Transverse colon (tissue), 4 donors: ENCODE measurements around the gene HERC4. TPM values are rescaled to one million over a fixed set of nuclear protein-coding genes. Genes with fewer than 3 reads are reported as not detected.

Source experiments
- DNase-seq: peaks from one replicate; pipeline ENCODE4 v3.0.0-alpha.2; 2019
- H3K27ac ChIP-seq, 4 donors: fragments of 200-600 bp; sonication (generic); 2 replicates each; pipeline ENCODE4 v1.5.1; 2016 to 2018; ENCODE audit warnings: inconsistent platforms in 4 of 4
- H3K27me3 ChIP-seq: fragments of 200-600 bp; sonication (generic); 2 replicates; pipeline ENCODE4 v1.5.1; 2017; ENCODE audit warnings: inconsistent platforms
- H3K36me3 ChIP-seq, 4 donors: fragments of 200-600 bp; sonication (generic); 2 replicates each; pipeline ENCODE4 v1.5.1; 2017 to 2019; ENCODE audit warnings: inconsistent platforms in 4 of 4
- H3K4me1 ChIP-seq, 4 donors: fragments of 200-600 bp; sonication (generic); 2 replicates each; pipeline ENCODE4 v1.5.1; 2017 to 2020; ENCODE audit warnings: inconsistent platforms in 4 of 4
- H3K4me3 ChIP-seq, 4 donors: fragments of 200-600 bp; sonication (generic); 1 replicate in 1 of 4; 2 replicates in 3 of 4; pipeline versions ENCODE4 v1.5.1 to v1.6.1; 2017 to 2019; ENCODE audit warnings: inconsistent platforms in 4 of 4
- H3K9me3 ChIP-seq, 2 donors: fragments of 200-600 bp; sonication (generic); 2 replicates each; pipeline ENCODE4 v1.5.1; 2017 to 2019; ENCODE audit warnings: inconsistent platforms in 2 of 2
- EP300 ChIP-seq: sonication (generic); formaldehyde crosslinking; IDR thresholded peaks from one replicate; pipeline ENCODE4 v1.6.1; 2017; ENCODE audit warnings: antibody characterized with exemption, low read depth
- POLR2A ChIP-seq: fragments of 450-650 bp; IDR thresholded peaks from one replicate; pipeline ENCODE4 v1.6.1; 2016; ENCODE audit warnings: antibody characterized with exemption, mild to moderate bottlenecking, moderate library complexity
- POLR2AphosphoS5 ChIP-seq, 3 donors: sonication (generic); formaldehyde crosslinking; IDR thresholded peaks; one replicate each; pipeline ENCODE4 v1.6.1; 2016; ENCODE audit warnings: antibody characterized with exemption in 3 of 3
- WGBS, 2 donors: methylation state at CpG; one replicate each; pipeline ENCODE4 v1.1.5; 2018; ENCODE audit warnings: low coverage in 1 of 2; 5-methylcytosine and 5-hydroxymethylcytosine counted together
- in situ Hi-C, 4 donors: fragments of 200-750 bp; cut with MboI; loops; one replicate each; pipeline versions ENCODE4 v1.15.0 to v1.15.1; 2017; ENCODE audit warnings: low sequenced_read_pairs in 3 of 4, low pct_ligation_motif_present in 1 of 4, low pct_unique_long_range_greater_than_20kb in 1 of 4
- intact Hi-C: fragments of 100-400 bp; cut with DNase I; formaldehyde crosslinking; loops from one replicate; pipeline ENCODE4 v1.15.1; 2023; ENCODE audit warnings: low total_unique reads
- total RNA-seq, 4 donors: library from RNA; depleted of rRNA; stranded (reverse); fragments of >200 nt; gene quantifications; one replicate each; pipeline ENCODE4 v1.1.0, GENCODE V29; 2016
- TF ChIP-seq, protein P1 (sequence below), 5 experiments: fragments of 200-600 bp in 3 of 5; fragments of 450-650 bp in 2 of 5; sonication (generic) in 3 of 5; IDR thresholded peaks; 1 replicate in 2 of 5; 2 replicates in 3 of 5; pipeline ENCODE4 v1.5.1; 2016 to 2017; ENCODE audit warnings: antibody characterized with exemption in 5 of 5, inconsistent platforms in 3 of 5, mild to moderate bottlenecking in 2 of 5, moderate library complexity in 1 of 5

HERC4 gene
- total RNA-seq, 4 donors from 2014 or later = 32.0 to 154 (median 105) TPM

DNA sequence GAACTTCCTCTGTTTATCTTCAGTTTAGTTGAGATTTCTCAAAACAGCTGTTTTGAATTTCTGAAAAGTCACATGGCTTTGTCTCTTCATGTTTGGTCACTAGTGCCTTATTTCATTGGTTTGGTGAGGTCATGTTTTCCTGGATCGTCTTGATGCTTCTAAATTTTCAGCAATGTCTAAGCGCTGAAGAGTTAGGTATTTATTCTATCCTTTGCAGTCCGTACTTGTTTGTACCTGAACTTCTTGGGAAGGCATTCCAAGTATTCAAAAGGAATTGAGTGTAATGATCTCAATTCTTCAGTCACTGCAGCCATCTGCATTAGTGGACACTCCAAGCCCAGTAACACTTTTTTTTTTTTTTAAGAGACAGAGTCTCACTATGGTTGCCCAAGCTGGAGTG is 67.7 kb downstream of the HERC4 start:
- no peaks in the 10 kb centered on the region for H3K9me3 ChIP-seq
- in situ Hi-C loops = loop anchor here in 1 of 4 donors (25.0 kb wide), 1 partner anchor 755 kb away; no protein-coding TSS in a partner anchor
- DNase-seq = no peak
- peaks cover 0 to 29% (median 2%) of the 10 kb centered on the region in 4 donors for H3K36me3 ChIP-seq
- no peak overlapping the region for H3K4me3 ChIP-seq
- TF ChIP-seq POLR2A (no peak), POLR2AphosphoS5 (IDR thresholded peaks at IDR 0.05) (no peak), EP300 (no peak)
- TF ChIP-seq, protein P1, sequence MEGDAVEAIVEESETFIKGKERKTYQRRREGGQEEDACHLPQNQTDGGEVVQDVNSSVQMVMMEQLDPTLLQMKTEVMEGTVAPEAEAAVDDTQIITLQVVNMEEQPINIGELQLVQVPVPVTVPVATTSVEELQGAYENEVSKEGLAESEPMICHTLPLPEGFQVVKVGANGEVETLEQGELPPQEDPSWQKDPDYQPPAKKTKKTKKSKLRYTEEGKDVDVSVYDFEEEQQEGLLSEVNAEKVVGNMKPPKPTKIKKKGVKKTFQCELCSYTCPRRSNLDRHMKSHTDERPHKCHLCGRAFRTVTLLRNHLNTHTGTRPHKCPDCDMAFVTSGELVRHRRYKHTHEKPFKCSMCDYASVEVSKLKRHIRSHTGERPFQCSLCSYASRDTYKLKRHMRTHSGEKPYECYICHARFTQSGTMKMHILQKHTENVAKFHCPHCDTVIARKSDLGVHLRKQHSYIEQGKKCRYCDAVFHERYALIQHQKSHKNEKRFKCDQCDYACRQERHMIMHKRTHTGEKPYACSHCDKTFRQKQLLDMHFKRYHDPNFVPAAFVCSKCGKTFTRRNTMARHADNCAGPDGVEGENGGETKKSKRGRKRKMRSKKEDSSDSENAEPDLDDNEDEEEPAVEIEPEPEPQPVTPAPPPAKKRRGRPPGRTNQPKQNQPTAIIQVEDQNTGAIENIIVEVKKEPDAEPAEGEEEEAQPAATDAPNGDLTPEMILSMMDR (IDR thresholded peaks at IDR 0.05) = no peak
- H3K4me1 ChIP-seq = no peaks in the 10 kb centered on the region
- no peak overlapping the region for H3K27ac ChIP-seq
- H3K27me3 ChIP-seq = no peaks in the 10 kb centered on the region
- 93 to 97% methylated on average over 3 of the region's 3 CpGs for WGBS, 2 donors
- intact Hi-C loops = no loop called here

GRCh38 chr10:68001539-68001938 is 73.5 kb downstream of the HERC4 start:
- peaks cover 0 to 6% (median 3%) of the 10 kb centered on the region in 4 donors for H3K36me3 ChIP-seq
- TF ChIP-seq POLR2AphosphoS5 (IDR thresholded peaks at IDR 0.05) (no peak), EP300 (no peak), POLR2A (no peak)
- TF ChIP-seq, protein P1 (IDR thresholded peaks at IDR 0.05) = no peak
- H3K4me3 ChIP-seq = no peak overlapping the region
- no peaks in the 10 kb centered on the region for H3K4me1 ChIP-seq
- H3K27me3 ChIP-seq = no peaks in the 10 kb centered on the region
- no peak for DNase-seq
- no peaks in the 10 kb centered on the region for H3K9me3 ChIP-seq
- H3K27ac ChIP-seq = no peak overlapping the region
- in situ Hi-C loops = loop anchor here in 1 of 4 donors (25.0 kb wide), 1 partner anchor 761 kb away; no protein-coding TSS in a partner anchor
- intact Hi-C loops = no loop called here
- 70 to 82% methylated on average over 1 of the region's 1 CpG for WGBS, 2 donors

DNA sequence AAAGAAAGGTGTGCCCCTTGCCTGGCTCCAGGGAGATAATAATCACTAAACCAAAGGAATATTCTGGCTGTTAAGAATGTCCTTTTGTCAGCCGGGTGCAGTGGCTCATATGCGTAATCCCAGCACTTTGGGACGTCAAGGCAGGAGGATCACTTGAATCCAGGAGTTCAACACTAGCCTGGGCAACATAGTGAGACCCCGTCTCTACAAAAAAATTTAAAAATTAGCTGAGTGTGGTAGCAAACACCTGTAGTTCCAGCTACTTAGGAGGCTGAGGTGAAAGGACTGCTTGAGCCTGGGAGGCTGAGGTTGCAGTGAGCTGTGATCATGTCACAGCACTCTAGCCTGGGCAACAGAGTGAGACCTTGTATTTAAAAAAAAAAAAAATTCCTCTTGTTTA is 74.1 kb downstream of the HERC4 start:
- in situ Hi-C loops (loop anchor here in 1 of 4 donors (25.0 kb wide), 1 partner anchor 761 kb away; no protein-coding TSS in a partner anchor), intact Hi-C loops (no loop called here)
- peaks cover 0 to 12% (median 5%) of the 10 kb centered on the region in 4 donors for H3K36me3 ChIP-seq
- H3K27me3 ChIP-seq = no peaks in the 10 kb centered on the region
- no peak overlapping the region for H3K27ac ChIP-seq
- no peaks in the 10 kb centered on the region for H3K9me3 ChIP-seq
- 95% methylated on average over 4 of the region's 4 CpGs; no CpG with 5 or more reads in 1 of the 2 donors for WGBS, 2 donors
- no peak for TF ChIP-seq POLR2A
- TF ChIP-seq, protein P1 (IDR thresholded peaks at IDR 0.05) = no peak
- no peak for TF ChIP-seq POLR2AphosphoS5 (IDR thresholded peaks at IDR 0.05)
- TF ChIP-seq EP300 = no peak
- DNase-seq = no peak
- H3K4me3 ChIP-seq = no peak overlapping the region
- H3K4me1 ChIP-seq = no peaks in the 10 kb centered on the region

DNA sequence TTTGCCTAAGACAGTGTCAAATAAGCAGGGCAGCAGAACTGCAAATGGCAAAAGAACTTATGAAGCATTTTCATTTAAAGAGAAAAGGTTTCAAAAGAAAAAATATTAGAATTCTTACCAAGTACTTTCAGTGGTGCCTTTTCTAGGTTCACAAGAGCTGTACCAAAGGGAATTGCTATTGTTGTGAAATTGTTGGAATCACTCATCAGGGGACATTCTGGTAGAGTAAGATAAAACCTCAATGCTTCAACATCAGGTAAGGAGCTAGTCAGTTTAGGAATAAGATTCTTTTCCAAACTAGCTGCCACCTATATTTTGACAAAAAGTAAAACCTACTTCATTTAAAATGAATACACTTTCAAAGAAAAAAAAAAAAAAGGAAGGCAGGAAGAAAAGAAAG is 85.0 kb downstream of the HERC4 start:
- TF ChIP-seq, protein P1 (IDR thresholded peaks at IDR 0.05) = no peak
- TF ChIP-seq POLR2A = no peak
- no peak for DNase-seq
- intact Hi-C loops = no loop called here
- Histone ChIP-seq H3K36me3 (peaks cover 0 to 48% (median 24%) of the 10 kb centered on the region in 4 donors), H3K4me3 (no peak overlapping the region), H3K4me1 (no peaks in the 10 kb centered on the region), H3K27me3 (no peaks in the 10 kb centered on the region), H3K9me3 (no peaks in the 10 kb centered on the region), H3K27ac (no peak overlapping the region)
- in situ Hi-C loops = no loop called here
